SK-N-DZ (cell line): ENCODE data around the gene MEAF6. TPM values are rescaled to one million over a fixed set of nuclear protein-coding genes. Genes with fewer than 3 reads are reported as not detected.
"Not testable (repeated sequence)": the region's sequence is repeated elsewhere in the genome, so short reads cannot be mapped to it uniquely, and the experiment has no call there.

Source experiments
- DNase-seq: peaks from one replicate; pipeline ENCODE4 v3.0.0-alpha.2; 2015; ENCODE audit warnings: low spot score
- polyA plus RNA-seq, 2 experiments: library from polyadenylated mRNA; depleted of rRNA; stranded (reverse); fragments of >200 nt; gene quantifications; 2 replicates each; pipeline ENCODE4 v1.2.3, GENCODE V29; 2014

MEAF6 gene
- polyA plus RNA-seq (2014; cell fraction: cytosol; rRNA removed) = 105 and 117 TPM in 2 replicates
- 63.0 and 96.6 TPM in 2 replicates for polyA plus RNA-seq (2014; cell fraction: nucleus; rRNA removed)

DNA sequence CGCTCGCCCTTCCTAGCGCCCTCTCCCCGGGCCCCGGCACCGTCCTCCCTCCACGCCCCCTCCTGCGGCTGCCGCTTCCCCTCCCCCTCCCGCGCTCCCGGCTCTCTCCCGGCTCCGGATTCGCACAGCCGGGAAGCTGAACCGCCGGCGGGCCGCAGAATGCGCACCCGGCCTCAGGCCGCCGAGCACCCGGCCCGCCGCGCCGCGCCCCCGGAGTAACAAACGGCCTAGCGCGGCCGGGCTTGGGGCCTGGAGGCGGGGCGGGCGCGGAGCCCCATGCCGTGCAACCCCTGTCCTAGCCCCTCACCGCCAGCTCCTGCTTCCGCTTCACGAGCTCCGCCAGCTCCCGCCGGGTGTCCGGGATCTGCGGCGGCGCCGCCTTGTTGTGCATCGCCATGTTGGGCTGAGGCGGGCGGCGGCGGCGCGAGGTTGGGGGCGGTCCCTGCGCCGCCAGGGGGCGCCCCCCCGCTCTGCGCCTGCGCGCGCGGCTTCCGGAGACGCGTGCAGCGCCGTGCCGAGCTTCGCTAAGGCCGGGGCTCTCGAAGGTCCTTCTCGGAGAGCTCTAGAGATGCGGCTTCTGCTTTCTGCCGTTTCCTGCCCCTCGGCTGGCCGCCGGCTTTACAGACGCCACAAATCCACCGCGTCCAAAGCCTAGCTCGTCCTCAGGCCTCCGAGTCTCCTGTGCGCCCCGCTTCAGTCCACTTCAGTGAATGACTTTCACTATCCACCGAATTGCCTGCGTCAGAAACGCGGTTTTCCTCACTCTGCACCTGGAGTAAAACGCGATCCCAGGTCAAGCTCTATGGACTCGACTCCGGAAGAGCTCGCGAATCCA is at the start of gene MEAF6:
MEAF6 (minus strand) TSS at position 417 of the 835 bp plus-strand sequence; CDS start at position 397, 20 bp downstream.
- peak; percentile 76 for DNase-seq

DNA sequence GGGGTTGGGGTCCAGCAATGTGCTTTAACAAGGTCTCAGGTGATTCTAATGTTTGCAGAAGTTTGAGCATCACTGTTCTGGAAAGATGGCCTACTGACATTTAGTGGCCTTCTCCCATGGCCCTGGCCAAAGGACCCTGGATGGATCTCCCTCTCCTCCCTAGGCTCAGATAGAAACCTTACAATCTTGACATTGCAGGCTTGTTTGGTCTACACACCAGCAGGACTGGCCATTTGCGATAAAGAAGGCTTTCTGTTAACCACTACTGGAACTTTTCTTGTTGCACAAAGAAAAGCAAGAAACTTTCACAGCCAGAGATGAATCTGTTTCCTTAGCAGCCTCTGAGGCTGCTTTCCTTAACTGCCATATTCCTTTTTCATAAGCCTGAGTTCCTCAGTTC is 48.4 kb upstream of the MEAF6 start:
- no peak for DNase-seq

DNA sequence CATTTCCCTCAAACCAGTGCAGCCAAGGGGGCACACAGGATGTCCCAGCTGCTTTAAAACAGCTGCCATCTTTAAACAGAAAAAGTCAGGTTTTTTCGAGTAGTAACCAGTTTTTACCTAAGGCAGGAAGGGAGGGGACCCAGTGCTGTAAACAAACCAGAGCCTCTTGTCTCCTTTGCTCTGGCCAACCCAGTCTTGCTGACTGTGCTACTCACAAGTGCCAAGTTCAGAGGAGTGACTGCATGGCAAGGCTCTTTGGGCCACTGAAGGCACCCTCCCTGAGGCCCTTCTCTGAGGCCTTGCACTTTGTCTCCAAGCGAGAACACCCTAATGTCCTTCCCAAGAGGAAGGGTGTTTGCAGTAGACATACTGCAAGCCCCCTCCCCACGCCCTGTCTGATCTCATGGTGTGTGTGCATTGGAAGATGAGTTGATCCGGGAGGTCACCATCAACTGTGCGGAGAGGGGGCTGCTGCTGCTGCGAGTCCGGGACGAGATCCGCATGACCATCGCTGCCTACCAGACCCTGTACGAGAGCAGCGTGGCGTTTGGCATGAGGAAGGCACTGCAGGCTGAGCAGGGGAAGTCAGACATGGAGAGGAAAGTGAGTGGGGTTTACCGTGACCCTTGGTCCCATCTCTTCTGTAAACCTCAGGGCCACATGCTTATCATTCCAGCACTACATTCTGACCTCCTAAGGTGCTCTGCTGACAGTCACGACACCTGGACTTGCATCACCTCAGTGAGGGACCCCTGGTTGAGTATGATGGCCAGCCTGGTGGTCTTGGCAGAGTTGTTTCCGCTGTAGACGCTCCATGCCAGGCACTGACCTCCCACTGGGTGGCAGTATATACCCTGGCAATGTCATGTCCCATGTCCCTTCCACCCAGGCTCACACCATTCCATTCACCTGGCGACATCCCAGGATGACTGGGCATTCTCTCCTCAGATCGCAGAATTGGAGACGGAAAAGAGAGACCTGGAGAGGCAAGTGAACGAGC is 46.9 kb upstream of the MEAF6 start:
- peak; percentile 22 for DNase-seq

DNA sequence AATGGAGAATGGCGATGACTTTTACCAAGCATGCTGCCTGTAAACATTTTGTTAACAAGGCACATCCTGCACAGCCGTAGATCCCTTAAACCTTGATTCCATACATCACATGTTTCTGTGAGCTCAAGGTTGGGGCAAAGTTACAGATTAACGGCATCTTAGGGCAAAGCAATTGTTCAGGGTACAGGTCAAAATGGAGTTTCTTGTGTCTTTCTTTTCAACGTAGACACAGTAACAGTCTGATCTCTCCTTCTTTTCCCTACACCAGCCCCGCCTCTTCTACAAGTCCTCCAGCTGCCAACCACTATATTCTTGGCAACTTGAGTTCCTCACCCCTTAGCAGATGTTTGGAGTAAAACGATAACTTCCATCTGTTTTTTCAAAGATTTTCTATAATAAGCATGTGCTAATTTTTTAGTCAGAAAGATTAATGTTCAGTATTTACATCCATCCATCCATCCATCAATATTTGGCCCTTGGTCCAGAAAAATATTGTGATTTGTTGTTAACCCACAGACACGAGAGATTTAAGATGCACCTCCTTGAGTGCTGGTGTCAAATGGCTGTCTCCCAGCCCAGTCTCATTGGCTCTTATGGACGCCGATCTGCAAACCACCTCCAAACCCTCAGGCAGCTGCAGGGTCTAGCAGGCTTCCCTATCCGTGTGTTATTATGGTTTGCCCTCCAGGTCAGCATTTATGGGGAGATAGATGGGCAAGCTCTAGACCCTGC is 46.0 kb upstream of the MEAF6 start:
- no peak for DNase-seq

DNA sequence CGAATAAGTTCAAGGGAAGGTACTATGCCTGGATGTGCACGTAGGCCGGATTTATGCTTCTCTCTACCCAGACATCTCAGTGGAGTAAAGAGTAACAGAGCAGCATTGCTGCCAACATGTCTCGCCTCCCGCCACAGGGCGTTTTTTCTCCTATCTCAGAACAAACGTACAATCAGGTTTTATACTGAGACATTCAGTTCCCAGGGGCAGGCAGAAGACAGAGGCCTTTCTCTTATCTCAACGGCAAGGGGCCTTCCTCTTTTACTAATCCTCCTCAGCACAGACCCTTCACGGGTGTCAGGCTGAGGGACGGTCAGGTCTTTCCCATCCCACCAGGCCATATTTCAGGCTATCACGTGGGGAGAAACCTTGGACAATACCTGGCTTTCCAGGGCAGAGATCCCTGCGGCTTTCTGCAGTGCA is 45.4 kb upstream of the MEAF6 start:
- not testable (repeated sequence) for DNase-seq

DNA sequence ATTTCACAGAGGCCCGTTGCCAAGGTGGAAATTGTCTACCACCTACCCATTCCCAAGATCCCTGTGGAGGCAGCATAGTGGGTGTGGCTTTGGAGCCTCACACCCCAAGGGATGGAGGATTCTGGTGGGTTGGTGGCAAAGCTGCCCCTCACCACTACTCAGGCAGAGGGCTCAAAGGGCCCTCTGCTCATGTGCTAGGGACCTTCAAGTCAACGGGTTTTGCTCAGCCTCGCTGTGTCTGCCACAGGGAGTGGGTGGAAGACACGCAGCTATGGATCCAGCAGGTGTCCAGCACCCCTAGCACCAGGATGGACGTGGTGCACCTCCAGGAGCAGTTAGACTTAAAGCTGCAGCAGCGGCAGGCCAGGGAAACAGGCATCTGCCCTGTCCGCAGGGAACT is 44.5 kb upstream of the MEAF6 start:
- DNase-seq = no peak

DNA sequence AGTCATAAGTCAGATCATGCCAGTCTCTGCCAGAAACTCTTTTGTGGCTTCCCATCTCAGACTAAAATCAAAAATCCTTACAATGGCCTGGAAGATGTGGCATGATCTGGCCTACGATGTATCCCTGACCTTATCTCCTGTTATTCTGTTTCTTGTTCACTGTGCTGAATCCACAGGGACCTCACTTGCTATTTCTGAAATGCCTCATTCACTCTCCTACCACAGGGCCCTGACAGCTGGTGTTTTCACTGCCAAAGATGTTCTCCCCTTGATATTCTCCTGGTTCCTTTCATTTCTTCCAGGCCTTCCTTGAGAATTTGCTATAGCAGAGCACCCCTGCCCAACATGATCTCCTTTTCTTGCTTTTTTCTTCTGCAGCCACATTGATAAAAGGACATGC is 43.8 kb upstream of the MEAF6 start:
- no peak for DNase-seq

DNA sequence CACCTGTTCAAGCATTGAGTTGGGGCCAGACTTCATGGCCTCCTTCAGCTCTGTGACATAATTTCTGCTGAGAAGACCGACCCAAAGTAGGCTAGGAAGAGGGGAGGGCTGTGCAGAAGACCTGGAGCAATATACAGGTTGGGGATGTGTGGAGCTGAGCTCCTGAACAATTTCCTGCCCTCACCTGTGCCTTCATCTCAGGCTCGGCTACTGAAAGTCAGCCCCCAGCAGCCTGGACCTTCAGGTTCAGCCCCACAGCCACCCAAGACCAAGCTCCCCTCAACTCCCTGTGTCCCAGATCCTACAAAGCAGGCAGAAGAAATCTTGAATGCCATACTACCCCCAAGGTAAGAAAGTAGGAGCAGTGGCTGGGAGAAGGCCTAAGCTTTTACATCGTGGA is 42.8 kb upstream of the MEAF6 start:
- DNase-seq = no peak

DNA sequence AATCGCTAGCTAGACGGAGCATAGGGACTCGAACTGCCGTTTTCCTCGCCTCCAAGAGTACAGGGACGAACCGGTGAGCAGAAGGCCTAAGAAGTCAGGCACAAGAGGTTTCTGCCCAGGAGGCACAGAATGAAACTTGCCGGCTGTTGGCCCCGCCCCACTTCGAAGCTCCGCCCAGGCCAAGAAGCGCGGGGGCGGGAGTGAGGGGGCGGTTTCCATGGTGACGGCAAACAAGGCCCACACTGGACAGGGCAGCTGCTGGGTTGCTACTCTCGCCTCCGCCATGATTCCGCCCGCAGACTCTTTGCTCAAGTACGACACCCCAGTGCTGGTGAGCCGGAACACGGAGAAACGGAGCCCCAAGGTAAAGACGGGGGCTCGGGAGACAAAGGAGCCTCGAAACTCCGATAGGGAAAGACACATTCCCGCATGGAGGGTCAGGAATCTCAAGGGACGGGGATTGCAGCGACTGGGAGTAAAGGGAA is 42.2 kb upstream of the MEAF6 start, which contains the start of gene DNALI1:
DNALI1 (plus strand) TSS at position 229 of the 485 bp plus-strand sequence; CDS start at position 284, 55 bp downstream.
- DNase-seq = peak; percentile 82

DNA sequence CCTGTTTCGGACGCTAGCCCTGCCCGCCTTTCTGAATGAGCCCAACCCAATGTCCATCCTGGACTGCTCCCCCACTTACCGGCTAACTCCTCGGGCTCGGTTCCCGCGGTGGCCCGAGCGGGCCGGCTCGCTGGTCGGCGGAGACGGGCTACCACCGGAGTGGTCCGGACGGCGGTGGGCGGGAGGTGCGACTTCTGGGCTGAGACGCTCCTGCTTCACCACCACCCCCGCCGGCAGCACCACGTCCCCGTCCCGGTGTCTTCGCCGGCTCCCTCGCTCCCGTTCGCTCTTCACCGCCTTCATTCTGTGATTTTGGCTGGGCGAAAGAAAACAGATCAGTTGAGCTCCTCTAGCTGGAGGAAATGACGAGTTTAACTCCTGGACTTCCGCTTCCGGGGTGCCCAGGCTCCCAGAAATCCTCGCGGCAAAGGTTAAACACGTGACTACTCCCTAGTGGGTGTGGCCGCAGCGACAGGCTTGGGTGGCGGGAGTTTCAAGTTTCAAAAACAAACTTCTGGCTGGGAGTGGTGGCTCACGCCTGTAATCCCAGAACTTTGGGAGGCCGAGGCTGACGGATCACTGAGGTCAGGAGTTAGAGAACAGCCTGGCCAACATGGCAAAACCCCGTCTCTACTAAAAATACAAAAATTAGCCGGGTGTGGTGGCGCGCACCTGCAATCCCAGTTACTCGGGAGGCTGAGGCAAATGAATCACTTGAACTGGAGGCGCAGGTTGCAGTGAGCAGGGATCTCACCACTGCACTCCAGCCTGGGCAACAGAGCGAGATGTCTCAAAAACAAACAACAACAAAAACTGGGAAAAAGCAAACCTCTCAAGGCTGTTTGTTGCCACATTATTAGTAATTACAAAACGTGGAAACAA is 39.6 kb upstream of the MEAF6 start, which contains the start of gene SNIP1:
SNIP1 (minus strand) TSS at position 367 of the 882 bp plus-strand sequence; CDS start at position 303, 64 bp downstream.
- DNase-seq = peak; percentile 89

DNA sequence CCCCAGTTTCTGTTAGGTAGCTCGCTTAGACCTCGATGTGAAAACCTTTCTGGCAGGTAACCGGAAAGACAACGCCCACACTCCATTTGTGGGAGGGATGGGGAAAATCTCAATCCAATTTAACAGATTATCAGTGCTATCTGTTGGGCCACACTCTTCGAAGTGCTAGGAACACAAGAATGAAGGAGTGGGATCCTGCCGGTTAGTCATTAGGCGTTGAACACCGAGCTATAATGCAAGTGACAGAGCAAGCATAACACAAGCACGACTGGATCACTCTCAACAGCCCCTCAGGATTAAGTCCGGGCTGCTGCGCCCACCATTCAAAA is 39.0 kb upstream of the MEAF6 start:
- DNase-seq = no peak

DNA sequence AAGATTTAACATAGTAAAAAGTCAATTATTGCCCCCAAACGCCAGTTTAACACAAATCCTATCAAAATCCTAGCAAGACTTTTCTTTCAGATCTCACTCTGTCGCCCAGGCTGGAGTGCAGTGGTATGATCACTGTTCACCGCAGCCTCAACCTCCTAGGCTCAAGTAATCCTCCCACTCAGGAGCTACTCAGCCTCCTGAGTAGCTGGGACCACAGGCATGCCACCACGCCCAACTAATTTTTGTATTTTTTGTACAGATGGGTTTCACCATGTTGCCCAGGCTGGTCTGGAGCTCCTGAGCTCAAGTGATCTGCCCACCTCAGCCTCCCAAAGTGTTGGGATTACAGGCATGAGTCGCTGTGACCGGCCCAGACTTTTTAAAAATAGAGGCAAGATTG is 34.8 kb upstream of the MEAF6 start:
- no peak for DNase-seq

DNA sequence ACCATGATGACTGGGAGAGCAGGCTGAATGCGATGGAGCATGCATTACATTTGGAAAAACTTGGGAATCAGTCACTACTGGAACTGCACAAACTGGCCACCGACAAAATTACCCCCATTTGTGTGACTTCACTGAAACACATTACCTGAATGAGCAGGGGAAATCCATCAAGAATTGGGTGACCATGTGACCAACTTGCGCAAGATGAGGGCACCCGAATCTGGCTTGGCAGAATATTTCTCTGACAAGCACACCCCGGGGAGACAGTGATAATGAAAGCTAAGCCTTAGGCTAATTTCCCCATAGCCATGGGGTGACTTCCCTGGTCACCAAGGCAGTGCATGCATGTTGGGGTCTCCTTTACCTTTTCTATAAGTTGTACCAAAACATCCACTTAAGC is 30.5 kb upstream of the MEAF6 start:
- no peak for DNase-seq

DNA sequence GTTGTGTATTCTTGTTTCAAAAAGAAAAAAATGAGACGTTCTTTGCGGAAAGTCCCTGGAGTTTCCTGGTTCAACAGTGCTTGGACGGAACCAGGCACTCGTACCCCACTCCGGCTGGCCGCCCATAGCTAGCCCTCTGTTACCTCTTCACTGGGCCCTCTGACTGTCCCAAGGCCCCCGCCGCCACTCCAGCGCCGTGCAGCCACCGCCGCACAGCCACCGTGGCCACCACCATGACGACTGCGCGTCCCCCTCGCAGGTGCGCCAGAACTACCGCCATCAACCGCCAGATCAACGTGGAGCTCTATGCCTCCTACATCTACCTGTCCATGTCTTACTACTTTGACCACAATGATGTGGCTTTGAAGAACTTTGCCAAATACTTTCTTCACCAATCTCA is 30.0 kb upstream of the MEAF6 start:
- DNase-seq = no peak

DNA sequence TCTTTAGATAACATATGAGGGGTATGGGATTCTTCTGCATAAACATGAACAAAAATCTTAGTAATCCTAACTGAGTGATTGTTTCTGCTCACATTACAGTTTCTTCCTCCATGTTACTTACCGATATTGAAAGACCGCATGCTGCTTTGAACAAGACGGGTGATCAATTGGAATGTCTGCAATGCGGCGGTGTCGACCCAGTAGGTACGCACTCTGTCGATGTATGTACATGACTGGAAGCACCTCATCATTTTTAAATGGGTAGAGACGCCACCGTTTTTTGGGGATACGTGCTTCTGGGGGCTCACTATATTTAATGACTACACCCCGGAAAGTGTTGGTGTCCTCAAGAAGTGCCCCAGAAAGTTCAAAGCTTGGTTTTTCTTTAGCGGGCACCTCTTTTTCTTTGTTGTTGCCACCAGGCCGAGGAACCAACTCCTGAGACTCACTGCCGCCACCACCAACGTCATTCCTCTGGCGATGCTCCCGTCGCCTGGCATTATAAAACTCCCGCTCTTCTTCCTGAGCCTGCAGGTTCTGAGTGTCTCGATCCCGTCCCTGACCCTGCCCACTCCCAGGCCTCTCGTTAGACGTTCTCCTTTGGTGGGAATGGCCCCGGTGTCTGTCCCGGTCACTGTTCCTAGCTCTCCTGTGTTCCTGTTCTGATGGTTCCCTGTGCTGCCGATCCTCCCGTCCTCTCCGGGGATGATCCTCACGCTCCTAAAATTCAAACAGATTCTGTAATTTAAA is 25.6 kb upstream of the MEAF6 start:
- DNase-seq = no peak

DNA sequence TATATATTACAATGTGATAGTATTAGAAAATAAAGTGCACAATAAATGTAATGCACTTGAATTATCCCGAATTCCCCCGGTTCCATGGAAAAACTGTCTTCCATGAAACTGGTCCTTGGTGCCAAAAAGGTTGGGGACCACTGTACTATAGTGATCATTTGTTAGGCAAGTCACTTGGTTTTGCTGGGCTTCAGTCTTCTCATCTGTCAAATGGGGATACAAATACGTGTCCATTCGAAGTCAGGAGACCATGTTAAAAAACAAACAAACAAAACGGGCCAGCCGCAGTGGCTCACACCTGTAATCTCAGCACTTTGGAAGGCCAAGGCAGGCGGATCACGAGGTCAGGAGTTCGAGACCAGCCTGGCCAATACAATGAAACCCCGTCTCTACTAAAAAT is 24.6 kb upstream of the MEAF6 start:
- DNase-seq = not testable (repeated sequence)

DNA sequence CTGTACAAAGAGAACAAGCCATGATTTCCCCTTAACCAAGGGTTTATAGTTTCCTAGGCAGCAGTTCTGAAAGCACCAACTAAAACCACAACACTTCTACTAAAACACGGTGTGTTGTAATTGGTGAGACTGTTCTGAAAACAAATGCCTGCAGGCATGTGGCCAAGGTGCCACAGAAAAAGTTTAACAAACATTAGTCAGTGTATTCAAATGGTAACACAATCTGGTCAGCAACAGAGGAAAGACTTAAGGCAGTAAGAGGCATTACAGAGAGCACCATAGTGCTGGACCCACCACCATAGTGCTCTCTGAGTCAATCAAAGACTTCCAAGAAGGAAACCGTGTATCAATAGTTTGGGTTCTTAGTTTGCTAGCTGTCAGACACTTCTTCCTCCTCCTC is 22.8 kb upstream of the MEAF6 start:
- no peak for DNase-seq

DNA sequence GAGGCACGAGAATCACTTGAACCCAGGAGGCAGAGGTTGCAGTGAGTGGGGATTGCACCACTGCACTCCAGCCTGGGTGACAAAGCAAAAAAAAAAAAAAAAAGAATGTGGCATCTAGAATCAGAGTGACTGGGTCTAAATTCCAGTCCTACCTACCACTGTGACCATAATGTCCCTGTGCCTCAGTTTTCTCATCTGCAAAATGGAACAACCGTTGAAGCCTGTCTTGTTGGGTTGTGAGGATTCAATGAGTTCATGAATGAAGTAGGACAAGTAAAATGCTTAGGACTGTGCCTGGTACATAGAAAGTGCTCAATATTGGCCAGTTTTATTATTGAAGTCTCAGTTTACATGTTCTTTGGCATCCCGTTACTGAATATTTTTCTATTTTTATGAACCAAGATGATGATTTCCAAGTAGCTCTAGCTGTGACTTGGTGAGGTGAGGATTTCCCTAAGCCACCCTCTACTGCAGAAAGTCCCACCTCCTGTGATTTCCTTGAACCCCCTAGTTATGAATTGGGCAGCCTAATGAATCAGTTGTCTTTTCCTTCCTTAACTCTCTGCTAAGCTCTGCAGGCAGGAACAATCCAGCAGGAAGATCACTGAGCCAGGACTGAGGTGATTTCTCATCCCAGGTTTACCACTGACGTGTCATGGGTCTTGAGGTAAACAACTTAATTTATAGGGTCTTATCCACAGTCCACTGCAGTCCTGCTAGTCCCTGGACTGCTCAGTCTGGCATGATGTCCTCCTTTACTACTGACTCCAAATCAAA is 18.9 kb upstream of the MEAF6 start:
- no peak for DNase-seq
